IPS-15b (cell line): ENCODE results near the gene RBM33.
"Not testable (repeated sequence)": the region's sequence is repeated elsewhere in the genome, so short reads cannot be mapped to it uniquely, and the experiment has no call there.

Source experiments
- H3K27me3 ChIP-seq: one replicate; pipeline ENCODE4 v1.6.1; 2013; ENCODE audit warnings: low read length; ENCODE audit not compliant: control insufficient read depth, insufficient read depth
- H3K36me3 ChIP-seq: one replicate; pipeline ENCODE4 v1.6.1; 2013; ENCODE audit warnings: low read length; ENCODE audit not compliant: control insufficient read depth, insufficient read depth
- H3K4me1 ChIP-seq: one replicate; pipeline ENCODE4 v1.6.1; 2013; ENCODE audit warnings: mild to moderate bottlenecking, low read length; ENCODE audit not compliant: control insufficient read depth, insufficient read depth
- H3K4me3 ChIP-seq: one replicate; pipeline ENCODE4 v1.5.1; 2013; ENCODE audit warnings: low read depth, low read length
- H3K9ac ChIP-seq: one replicate; pipeline ENCODE4 v1.6.1; 2013; ENCODE audit warnings: low read depth, mild to moderate bottlenecking, low read length
- H3K9me3 ChIP-seq: one replicate; pipeline ENCODE4 v1.6.1; 2013; ENCODE audit warnings: mild to moderate bottlenecking, low read length; ENCODE audit not compliant: control insufficient read depth, insufficient read depth

RBM33 gene

GRCh38 chr7:155811560-155811894 is 167.1 kb downstream of the RBM33 start:
- no peak overlapping the region for H3K9ac ChIP-seq
- peaks cover 91% of the 10 kb centered on the region for H3K27me3 ChIP-seq
- peaks cover 4% of the 10 kb centered on the region for H3K4me1 ChIP-seq
- peak overlapping the region; percentile 37 for H3K4me3 ChIP-seq
- H3K9me3 ChIP-seq: no peaks in the 10 kb centered on the region
- H3K36me3 ChIP-seq: no peaks in the 10 kb centered on the region

DNA sequence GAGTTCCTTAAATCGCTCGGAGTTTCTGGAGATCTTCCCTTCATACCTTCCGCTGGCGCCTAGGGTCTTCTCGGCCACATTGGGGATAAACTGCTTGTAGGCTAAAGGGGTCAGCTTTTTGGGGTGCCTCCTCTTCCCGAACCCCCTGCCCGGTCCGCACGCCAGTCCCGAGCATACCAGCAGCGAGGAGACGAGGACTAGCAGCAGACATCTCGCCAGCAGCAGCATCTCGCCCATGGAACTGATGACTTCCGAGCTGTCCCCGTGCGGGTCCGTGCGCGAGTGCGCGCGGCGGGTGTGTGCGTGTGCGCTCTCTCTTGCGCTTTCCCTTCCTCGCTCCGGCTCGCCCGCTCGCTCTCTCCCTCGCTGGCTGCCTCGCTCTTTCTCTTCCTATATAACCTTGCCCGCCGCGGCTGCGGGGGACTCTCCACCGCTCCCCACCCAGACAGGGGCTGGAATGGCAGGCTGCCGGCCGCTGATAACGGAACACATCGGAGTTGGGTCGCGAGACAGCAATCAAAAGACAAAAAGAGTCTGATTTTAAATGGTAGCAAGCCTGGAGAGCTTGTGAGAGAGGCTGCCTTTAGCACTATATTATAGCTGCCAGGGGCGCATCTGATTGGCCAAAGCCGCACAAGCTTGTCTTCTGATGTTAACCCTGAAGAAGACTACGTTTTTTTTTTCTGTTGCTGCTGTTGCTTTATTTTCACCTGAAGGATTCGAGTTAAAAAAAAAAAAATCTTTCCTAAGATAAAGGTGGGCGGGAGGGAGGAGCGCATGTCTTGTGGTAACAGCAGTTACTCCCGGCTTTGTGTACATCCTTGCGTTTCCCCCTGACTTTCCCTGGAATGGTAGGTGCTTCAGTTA is 167.7 kb downstream of the RBM33 start, which contains the start of gene SHH:
SHH (minus strand) TSS at position 569 of the 867 bp plus-strand sequence; CDS start at position 228, 341 bp downstream.
- peak within 1 kb of the TSS; percentile 37 for H3K4me3 ChIP-seq
- peaks cover 4% of the 10 kb centered on the region for H3K4me1 ChIP-seq
- H3K9ac ChIP-seq: no peak within 1 kb of the TSS
- H3K36me3 ChIP-seq: no peaks in the 10 kb centered on the region
- no peaks in the 10 kb centered on the region for H3K9me3 ChIP-seq
- peaks cover 86% of the 10 kb centered on the region for H3K27me3 ChIP-seq

DNA sequence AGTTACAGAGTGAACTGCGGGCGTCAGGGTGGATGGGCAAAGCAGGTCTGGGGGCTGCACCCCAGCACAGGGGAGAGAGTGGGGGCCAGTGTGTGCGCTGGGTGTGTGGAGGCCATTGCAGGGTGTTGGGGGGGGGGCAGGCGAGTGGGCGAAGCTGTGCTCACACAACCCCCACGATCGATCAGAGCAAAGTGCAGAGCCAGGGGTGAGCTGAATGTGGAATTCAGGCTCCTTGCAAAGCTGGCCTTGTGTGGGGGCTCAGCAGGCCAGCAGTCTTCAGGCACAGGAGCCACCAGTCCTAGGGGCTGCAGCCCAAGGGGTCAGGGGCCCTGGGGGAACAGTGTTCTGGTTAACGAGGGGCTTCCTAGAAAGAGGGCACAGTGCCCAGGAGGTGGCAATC is 168.7 kb downstream of the RBM33 start:
- Histone ChIP-seq H3K4me1 (peaks cover 4% of the 10 kb centered on the region), H3K9ac (no peak overlapping the region), H3K27me3 (peaks cover 76% of the 10 kb centered on the region), H3K4me3 (peak overlapping the region; percentile 22), H3K9me3 (no peaks in the 10 kb centered on the region), H3K36me3 (no peaks in the 10 kb centered on the region)

GRCh38 chr7:155813546-155814315 is 169.3 kb downstream of the RBM33 start:
- Histone ChIP-seq H3K9me3 (no peaks in the 10 kb centered on the region), H3K27me3 (peaks cover 71% of the 10 kb centered on the region), H3K4me1 (peaks cover 4% of the 10 kb centered on the region), H3K36me3 (no peaks in the 10 kb centered on the region), H3K4me3 (peak overlapping the region; percentile 8), H3K9ac (no peak overlapping the region)

DNA sequence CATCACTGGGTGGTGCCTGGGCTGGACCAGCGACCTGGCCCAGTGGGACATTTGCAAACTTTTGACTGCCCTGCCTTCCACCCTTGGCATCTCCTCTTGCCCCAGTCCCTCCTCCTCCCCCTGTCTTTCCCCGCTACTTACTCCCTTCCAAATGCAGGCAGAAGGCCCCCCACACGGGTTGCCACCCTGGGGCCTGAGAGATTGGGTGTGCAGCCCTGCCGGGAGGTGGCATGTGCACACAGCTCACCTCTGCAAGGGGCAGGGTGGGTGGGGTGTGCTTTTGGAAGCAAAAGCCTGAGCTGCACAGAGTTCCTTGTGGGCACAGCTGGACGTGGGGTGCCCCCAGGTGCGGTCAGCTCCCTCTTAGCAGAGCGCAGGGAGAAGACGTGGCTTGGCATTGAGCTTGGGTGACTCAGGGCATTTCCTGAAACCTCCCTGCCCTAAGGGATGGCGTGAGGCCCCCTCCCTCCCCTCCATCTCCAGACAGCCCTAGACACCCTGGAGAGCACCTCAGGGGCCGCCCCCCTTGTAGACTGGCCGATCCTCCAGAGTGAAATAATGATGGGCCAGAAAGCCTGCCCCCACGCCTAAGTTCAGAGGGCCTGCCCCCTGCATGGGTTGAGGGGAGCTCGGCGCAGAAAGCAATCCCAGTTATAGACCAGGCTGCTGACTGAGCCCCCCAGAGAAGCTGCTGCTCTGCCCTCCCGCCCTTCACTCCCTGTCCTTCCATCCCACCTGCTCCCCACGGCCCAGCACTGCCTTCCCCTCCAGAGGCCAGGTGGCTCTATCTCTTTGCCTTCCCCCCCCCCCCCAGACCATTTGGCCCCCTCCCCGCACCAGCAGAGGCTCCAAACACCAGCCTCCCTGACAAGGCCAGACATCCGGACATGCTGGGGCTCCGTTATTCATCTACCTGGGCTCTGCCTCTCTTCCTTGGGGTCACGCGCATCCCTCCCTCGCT is 170.1 kb downstream of the RBM33 start:
- Histone ChIP-seq H3K36me3 (no peaks in the 10 kb centered on the region), H3K4me3 (peak overlapping the region; percentile 8), H3K27me3 (peaks cover 62% of the 10 kb centered on the region)

DNA sequence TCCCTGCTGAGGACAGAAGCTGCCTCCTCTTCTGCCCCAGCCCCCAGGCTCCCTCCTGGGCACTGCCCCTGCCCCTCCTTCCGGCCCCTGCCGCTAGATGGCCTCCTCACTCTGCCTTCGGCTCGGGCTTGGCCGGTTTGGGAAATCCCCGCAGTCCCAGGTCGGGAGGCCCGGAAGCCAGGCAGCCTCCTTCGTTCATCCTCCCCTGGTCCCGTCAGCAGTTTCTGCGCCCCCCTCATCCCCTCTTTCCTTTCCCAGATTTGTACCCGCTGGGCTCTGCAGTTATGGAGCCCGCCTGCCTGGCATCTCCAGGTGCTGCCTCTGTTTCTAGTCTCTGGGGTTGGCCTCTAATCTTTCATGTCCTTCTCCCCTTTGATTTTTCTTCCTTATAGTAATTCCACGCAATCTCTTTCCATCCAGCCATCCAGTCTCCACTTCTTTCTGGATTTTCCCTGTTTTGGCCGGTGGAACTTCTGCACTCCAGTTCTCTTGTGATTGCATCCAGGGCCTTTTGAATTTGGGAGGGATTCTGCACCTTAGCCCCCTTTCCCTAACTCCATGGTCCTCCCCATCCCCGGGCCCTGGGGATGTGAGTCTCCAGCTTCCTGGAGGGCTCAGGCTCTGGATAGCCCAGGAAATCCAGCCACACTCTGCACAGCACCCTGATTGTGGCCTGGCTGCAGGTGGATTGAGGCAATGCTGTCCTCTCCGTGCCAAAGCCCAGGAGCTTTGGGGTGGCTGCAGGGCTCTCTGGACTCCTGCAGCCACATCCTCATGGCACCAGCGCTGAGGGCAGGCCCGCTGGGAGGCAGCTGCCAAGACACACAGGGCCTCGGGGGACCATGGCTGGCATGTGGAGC is 171.1 kb downstream of the RBM33 start:
- Histone ChIP-seq H3K36me3 (no peaks in the 10 kb centered on the region), H3K9ac (no peak overlapping the region), H3K4me1 (peaks cover 3% of the 10 kb centered on the region), H3K4me3 (no peak overlapping the region), H3K9me3 (no peaks in the 10 kb centered on the region), H3K27me3 (peaks cover 54% of the 10 kb centered on the region)

More for the DNA sequence above, 170.1 kb downstream of the RBM33 start:
- H3K9ac ChIP-seq: no peak overlapping the region
- H3K4me1 ChIP-seq: peaks cover 4% of the 10 kb centered on the region
- no peaks in the 10 kb centered on the region for H3K9me3 ChIP-seq

- Histone ChIP-seq H3K4me3 (no peak overlapping the region), H3K27me3 (peaks cover 48% of the 10 kb centered on the region), H3K9ac (no peak overlapping the region), H3K36me3 (no peaks in the 10 kb centered on the region), H3K4me1 (no peaks in the 10 kb centered on the region), H3K9me3 (no peaks in the 10 kb centered on the region)
Observed at GRCh38 chr7:155816192-155816508, 171.7 kb downstream of the RBM33 start.

GRCh38 chr7:155816996-155817395 is 172.5 kb downstream of the RBM33 start:
- H3K4me3 ChIP-seq: no peak overlapping the region
- H3K27me3 ChIP-seq: peaks cover 39% of the 10 kb centered on the region
- H3K9ac ChIP-seq: no peak overlapping the region
- no peaks in the 10 kb centered on the region for H3K4me1 ChIP-seq
- no peaks in the 10 kb centered on the region for H3K9me3 ChIP-seq
- H3K36me3 ChIP-seq: no peaks in the 10 kb centered on the region

DNA sequence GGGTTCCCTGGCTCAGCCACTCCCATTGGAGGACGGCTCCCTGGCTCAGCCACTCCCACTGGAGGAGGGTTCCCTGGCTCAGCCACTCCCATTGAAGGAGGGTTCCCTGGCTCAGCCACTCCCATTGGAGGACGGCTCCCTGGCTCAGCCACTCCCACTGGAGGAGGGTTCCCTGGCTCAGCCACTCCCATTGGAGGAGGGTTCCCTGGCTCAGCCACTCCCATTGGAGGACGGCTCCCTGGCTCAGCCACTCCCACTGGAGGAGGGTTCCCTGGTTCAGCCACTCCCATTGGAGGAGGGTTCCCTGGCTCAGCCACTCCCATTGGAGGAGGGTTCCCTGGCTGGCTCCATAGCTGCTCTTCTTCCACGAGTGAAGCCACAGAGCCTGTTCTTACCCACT is 173.1 kb downstream of the RBM33 start:
- H3K36me3 ChIP-seq, H3K4me3 ChIP-seq, H3K9me3 ChIP-seq, H3K9ac ChIP-seq, H3K4me1 ChIP-seq: not testable (repeated sequence)
- peaks cover 34% of the 10 kb centered on the region for H3K27me3 ChIP-seq

DNA sequence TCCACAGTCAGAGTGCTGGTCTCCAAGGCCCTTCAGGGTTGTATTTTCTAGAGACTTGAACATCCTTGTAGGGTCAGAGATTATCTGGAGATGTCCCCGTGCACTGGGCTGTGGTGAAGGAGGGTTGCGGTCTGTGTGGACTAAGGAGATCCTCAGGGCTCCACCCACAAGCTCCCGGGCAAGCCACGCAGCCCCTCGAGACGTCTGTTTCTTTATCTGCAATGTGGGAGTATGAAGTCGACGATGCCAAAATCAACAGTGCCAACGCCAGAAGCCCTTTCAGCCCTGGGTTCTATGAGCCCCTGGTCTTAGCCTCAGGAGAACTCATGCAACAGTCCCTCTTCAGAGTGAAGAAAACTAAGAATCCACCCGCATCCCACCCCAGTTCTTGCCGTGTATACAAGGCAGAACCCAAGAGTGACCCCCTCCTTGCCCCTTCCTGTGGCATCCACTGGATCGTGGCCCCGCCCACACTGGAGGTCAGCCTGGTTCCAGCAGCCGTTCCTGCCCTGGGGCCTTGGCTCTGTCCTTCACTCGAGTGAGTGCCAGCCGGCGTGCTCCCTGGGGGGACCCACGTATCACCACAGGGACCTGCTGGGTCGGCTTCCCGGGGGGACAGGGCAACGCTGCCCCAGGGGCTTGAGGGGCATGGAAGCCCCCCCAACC is 173.8 kb downstream of the RBM33 start:
- Histone ChIP-seq H3K4me3 (no peak overlapping the region), H3K36me3 (no peaks in the 10 kb centered on the region), H3K9me3 (no peaks in the 10 kb centered on the region), H3K4me1 (no peaks in the 10 kb centered on the region), H3K9ac (no peak overlapping the region), H3K27me3 (peaks cover 26% of the 10 kb centered on the region)
